Suprapubic skin (tissue), 4 donors: ENCODE measurements around the gene CEP295NL.

Experiments
- CTCF ChIP-seq, 2 donors: fragments of 200-600 bp in 1 of 2; fragments of 450-650 bp in 1 of 2; sonication (generic) in 1 of 2; IDR thresholded peaks; one replicate each; pipeline ENCODE4 v1.5.1; 2016 to 2019; ENCODE audit warnings: antibody characterized with exemption in 2 of 2, mild to moderate bottlenecking in 1 of 2, moderate library complexity in 1 of 2
- EP300 ChIP-seq: sonication (generic); formaldehyde crosslinking; IDR thresholded peaks from one replicate; pipeline ENCODE4 v1.6.1; 2017; ENCODE audit warnings: antibody characterized with exemption
- POLR2A ChIP-seq, 2 donors: fragments of 450-650 bp; IDR thresholded peaks; one replicate each; pipeline ENCODE4 v1.6.1; 2017; ENCODE audit warnings: antibody characterized with exemption in 2 of 2, mild to moderate bottlenecking in 2 of 2, moderate library complexity in 2 of 2
- POLR2AphosphoS5 ChIP-seq, 3 donors: sonication (generic); formaldehyde crosslinking; IDR thresholded peaks; one replicate each; pipeline ENCODE4 v1.6.1; 2017; ENCODE audit warnings: antibody characterized with exemption in 3 of 3

- no peak for TF ChIP-seq CTCF (IDR thresholded peaks at IDR 0.05)
- TF ChIP-seq POLR2A (IDR thresholded peaks at IDR 0.05), result no peak
- TF ChIP-seq POLR2AphosphoS5 (IDR thresholded peaks at IDR 0.05), result no peak
- no peak for TF ChIP-seq EP300
Observed at GRCh38 chr17:78847052-78847451, 55.9 kb downstream of the CEP295NL start.
